ENCODE results near the gene PLGRKT.
"Not testable (repeated sequence)": the region's sequence is repeated elsewhere in the genome, so short reads cannot be mapped to it uniquely, and the experiment has no call there.

The PLGRKT gene

GRCh38 chr9:5425006-5425628, 12.6 kb downstream of the PLGRKT start:
- Histone ChIP-seq H3K9me3 (ENCODE audit: control insufficient read depth, insufficient read depth, low read length) (no peaks in the 10 kb centered on the region), H3K4me3 (ENCODE audit: low read depth, low read length) (no peak overlapping the region), H3K9ac (ENCODE audit: low read depth, low read length) (no peak overlapping the region), H3K36me3 (ENCODE audit: control insufficient read depth, insufficient read depth, low read length) (peaks cover 3% of the 10 kb centered on the region), H3K27me3 (ENCODE audit: control insufficient read depth, insufficient read depth, low read length) (no peaks in the 10 kb centered on the region), H3K4me1 (ENCODE audit: control insufficient read depth, insufficient read depth, low read length) (no peaks in the 10 kb centered on the region)

DNA sequence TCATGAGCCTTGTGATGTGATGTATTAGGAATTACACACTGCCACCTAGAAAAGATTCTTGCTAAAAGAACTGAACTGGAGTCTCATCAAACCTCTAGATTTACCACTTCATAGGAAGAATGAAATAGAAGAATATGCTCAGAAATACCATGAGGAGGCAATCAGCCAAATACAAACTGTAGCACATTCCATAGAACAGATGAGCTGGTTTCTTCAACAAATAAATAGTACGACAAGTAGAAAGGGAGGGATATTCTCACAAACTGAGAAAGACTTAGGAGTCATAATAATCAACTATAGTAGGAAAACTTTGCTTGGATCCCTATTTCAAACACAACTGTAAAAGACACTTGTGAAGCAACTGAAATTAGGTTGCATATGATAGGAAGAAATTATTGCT, 15.4 kb downstream of the PLGRKT start:
- H3K27me3 ChIP-seq (ENCODE audit: control insufficient read depth, insufficient read depth, low read length) = no peaks in the 10 kb centered on the region
- no peaks in the 10 kb centered on the region for H3K9me3 ChIP-seq (ENCODE audit: control insufficient read depth, insufficient read depth, low read length)
- no peak overlapping the region for H3K4me3 ChIP-seq (ENCODE audit: low read depth, low read length)
- peaks cover 1% of the 10 kb centered on the region for H3K4me1 ChIP-seq (ENCODE audit: control insufficient read depth, insufficient read depth, low read length)
- H3K36me3 ChIP-seq (ENCODE audit: control insufficient read depth, insufficient read depth, low read length) = no peaks in the 10 kb centered on the region
- H3K9ac ChIP-seq (ENCODE audit: low read depth, low read length) = no peak overlapping the region

DNA sequence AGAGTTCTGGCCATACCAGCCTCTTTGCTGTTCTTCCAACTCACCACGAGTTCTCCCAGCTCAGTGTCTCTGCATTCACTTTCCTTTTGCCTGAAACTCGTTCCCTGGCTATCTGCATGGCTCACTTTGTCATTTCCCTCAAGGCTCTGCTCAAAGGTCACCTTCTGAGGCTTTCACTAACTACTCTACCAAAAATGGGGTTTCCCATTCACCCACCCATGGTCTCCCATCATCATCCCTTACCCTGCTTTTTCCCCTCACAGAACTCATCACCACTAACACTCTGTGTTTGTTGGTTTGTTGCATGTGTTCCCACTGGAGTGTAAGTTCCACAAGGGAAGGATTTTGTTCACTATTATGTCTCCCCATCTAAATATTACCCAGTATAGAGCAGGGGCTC, 16.6 kb downstream of the PLGRKT start:
- no peaks in the 10 kb centered on the region for H3K36me3 ChIP-seq (ENCODE audit: control insufficient read depth, insufficient read depth, low read length)
- no peaks in the 10 kb centered on the region for H3K9me3 ChIP-seq (ENCODE audit: control insufficient read depth, insufficient read depth, low read length)
- H3K4me1 ChIP-seq (ENCODE audit: control insufficient read depth, insufficient read depth, low read length) = peaks cover 9% of the 10 kb centered on the region

DNA sequence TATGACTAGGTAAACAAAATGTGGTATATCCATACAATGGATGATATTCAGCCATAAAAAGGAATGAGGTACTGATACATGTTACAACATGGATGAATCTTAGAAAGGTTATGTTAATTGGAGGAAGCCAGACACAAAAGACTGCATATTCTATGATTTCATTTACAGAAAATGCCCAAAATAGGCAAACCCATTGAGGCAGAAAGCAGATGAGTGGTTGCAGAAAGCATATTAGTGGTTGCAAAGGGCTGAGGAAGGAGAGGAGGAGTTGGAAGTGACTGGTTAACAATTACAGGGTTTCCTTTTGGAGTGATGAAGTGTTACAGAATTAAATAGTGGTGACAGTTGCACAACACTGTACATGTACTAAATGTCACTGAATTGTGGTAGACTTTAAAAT, 17.7 kb downstream of the PLGRKT start:
- Histone ChIP-seq H3K27me3 (ENCODE audit: control insufficient read depth, insufficient read depth, low read length) (no peaks in the 10 kb centered on the region), H3K9me3 (ENCODE audit: control insufficient read depth, insufficient read depth, low read length) (no peaks in the 10 kb centered on the region), H3K9ac (ENCODE audit: low read depth, low read length) (no peak overlapping the region), H3K36me3 (ENCODE audit: control insufficient read depth, insufficient read depth, low read length) (no peaks in the 10 kb centered on the region), H3K4me1 (ENCODE audit: control insufficient read depth, insufficient read depth, low read length) (peaks cover 9% of the 10 kb centered on the region), H3K4me3 (ENCODE audit: low read depth, low read length) (no peak overlapping the region)

More for the DNA sequence above, 16.6 kb downstream of the PLGRKT start:
- Histone ChIP-seq H3K4me3 (ENCODE audit: low read depth, low read length) (no peak overlapping the region), H3K9ac (ENCODE audit: low read depth, low read length) (no peak overlapping the region), H3K27me3 (ENCODE audit: control insufficient read depth, insufficient read depth, low read length) (no peaks in the 10 kb centered on the region)

DNA sequence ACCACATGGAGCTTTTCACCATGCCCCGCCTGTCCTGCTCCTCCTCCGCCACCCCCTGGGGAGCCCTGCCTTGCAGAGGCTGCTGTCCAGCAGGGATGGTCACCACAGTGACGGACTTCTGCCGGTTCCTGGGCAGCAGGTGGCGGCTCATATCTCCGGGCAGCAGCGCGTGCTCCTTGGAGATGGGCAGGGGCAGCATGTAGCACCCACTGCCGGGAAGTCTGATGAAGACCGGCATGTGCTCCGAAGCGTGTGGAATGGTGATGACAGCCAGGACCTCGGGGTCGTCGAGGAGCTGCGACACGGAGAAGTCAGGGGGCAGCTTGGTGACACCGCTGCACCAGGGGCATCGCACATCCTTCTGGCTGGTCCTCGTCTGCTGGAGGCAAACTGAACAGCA, 19.2 kb downstream of the PLGRKT start:
- Histone ChIP-seq H3K27me3 (ENCODE audit: control insufficient read depth, insufficient read depth, low read length) (no peaks in the 10 kb centered on the region), H3K9me3 (ENCODE audit: control insufficient read depth, insufficient read depth, low read length) (no peaks in the 10 kb centered on the region), H3K36me3 (ENCODE audit: control insufficient read depth, insufficient read depth, low read length) (no peaks in the 10 kb centered on the region), H3K4me3 (ENCODE audit: low read depth, low read length) (no peak overlapping the region), H3K4me1 (ENCODE audit: control insufficient read depth, insufficient read depth, low read length) (peaks cover 9% of the 10 kb centered on the region), H3K9ac (ENCODE audit: low read depth, low read length) (no peak overlapping the region)

DNA sequence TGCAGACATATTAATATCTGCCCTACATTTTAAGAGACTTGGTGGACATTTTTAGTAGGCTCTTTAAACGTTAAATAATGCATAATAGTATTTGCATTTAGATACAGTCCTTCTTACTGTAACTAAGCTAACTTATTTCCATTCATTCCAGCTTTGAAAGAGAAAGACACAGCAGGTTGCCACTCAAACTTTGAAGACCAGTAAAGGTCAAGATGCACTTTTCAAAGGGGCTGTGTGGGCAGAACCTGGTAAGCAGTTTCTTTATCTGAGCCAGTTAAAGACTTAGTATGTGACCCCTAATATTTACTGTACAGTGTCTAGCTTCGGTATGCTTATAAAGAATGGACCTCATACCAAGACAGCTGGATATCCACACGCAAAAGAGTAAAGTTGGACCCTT, 20.8 kb downstream of the PLGRKT start:
- Histone ChIP-seq H3K9me3 (ENCODE audit: control insufficient read depth, insufficient read depth, low read length) (no peaks in the 10 kb centered on the region), H3K4me1 (ENCODE audit: control insufficient read depth, insufficient read depth, low read length) (peaks cover 9% of the 10 kb centered on the region), H3K9ac (ENCODE audit: low read depth, low read length) (no peak overlapping the region), H3K36me3 (ENCODE audit: control insufficient read depth, insufficient read depth, low read length) (no peaks in the 10 kb centered on the region), H3K4me3 (ENCODE audit: low read depth, low read length) (no peak overlapping the region), H3K27me3 (ENCODE audit: control insufficient read depth, insufficient read depth, low read length) (no peaks in the 10 kb centered on the region)

- H3K4me1 ChIP-seq (ENCODE audit: control insufficient read depth, insufficient read depth, low read length) = no peaks in the 10 kb centered on the region
- no peak overlapping the region for H3K9ac ChIP-seq (ENCODE audit: low read depth, low read length)
- H3K4me3 ChIP-seq (ENCODE audit: low read depth, low read length) = no peak overlapping the region
- no peaks in the 10 kb centered on the region for H3K27me3 ChIP-seq (ENCODE audit: control insufficient read depth, insufficient read depth, low read length)
- peaks cover 8% of the 10 kb centered on the region for H3K9me3 ChIP-seq (ENCODE audit: control insufficient read depth, insufficient read depth, low read length)
- no peaks in the 10 kb centered on the region for H3K36me3 ChIP-seq (ENCODE audit: control insufficient read depth, insufficient read depth, low read length)
These were observed 29.1 kb downstream of the PLGRKT start for GRCh38 chr9:5408596-5408995.

- no peaks in the 10 kb centered on the region for H3K36me3 ChIP-seq (ENCODE audit: control insufficient read depth, insufficient read depth, low read length)
- H3K9me3 ChIP-seq (ENCODE audit: control insufficient read depth, insufficient read depth, low read length) = no peaks in the 10 kb centered on the region
- H3K27me3 ChIP-seq (ENCODE audit: control insufficient read depth, insufficient read depth, low read length) = no peaks in the 10 kb centered on the region
- H3K9ac ChIP-seq (ENCODE audit: low read depth, low read length) = no peak overlapping the region
- no peaks in the 10 kb centered on the region for H3K4me1 ChIP-seq (ENCODE audit: control insufficient read depth, insufficient read depth, low read length)
- H3K4me3 ChIP-seq (ENCODE audit: low read depth, low read length) = no peak overlapping the region
These were observed 35.5 kb downstream of the PLGRKT start for GRCh38 chr9:5402217-5402616.

DNA sequence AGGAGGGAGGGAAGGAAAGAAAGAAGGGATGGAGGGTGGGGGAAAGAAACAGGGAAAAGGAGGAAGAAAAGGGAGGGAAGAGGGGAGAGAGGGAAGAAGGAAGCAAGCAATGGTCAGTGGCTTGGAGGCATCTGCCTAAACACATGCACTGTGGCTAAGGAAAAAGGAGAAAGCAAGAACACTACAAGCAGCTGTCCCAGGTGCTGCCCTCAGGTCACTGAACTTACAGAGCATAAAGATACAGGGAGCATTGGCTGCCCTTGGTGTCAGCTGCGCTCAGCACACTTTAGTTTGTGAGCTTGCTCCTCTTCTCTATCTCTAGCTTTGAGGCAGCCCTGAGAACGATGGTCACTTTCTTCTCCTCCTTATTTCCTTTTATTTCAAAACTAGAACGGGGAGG, 40.2 kb downstream of the PLGRKT start:
- H3K9me3 ChIP-seq (ENCODE audit: control insufficient read depth, insufficient read depth, low read length); H3K27me3 ChIP-seq (ENCODE audit: control insufficient read depth, insufficient read depth, low read length); H3K36me3 ChIP-seq (ENCODE audit: control insufficient read depth, insufficient read depth, low read length); H3K4me1 ChIP-seq (ENCODE audit: control insufficient read depth, insufficient read depth, low read length); H3K9ac ChIP-seq (ENCODE audit: low read depth, low read length); H3K4me3 ChIP-seq (ENCODE audit: low read depth, low read length): not testable (repeated sequence)

DNA sequence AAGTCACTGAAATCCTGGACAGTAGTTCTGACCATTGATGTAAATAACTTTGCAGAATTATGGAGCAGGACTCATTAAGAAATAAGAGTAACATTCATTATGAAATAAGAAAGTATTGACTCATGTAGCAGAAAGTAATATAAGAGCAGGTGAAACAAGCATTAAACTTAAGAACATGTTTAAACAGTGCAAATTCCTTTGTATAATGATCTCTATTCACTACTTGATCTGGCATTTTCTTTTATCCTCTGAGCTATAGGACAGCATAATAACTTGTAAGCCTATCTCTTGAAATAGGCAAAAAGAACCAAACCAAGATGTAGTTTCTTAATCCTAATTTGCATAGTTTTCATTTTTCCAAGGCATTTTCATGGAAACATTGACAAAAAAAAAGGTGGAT, 42.3 kb downstream of the PLGRKT start:
- no peak overlapping the region for H3K4me3 ChIP-seq (ENCODE audit: low read depth, low read length)
- no peaks in the 10 kb centered on the region for H3K9me3 ChIP-seq (ENCODE audit: control insufficient read depth, insufficient read depth, low read length)
- H3K4me1 ChIP-seq (ENCODE audit: control insufficient read depth, insufficient read depth, low read length) = no peaks in the 10 kb centered on the region
- H3K9ac ChIP-seq (ENCODE audit: low read depth, low read length) = no peak overlapping the region
- no peaks in the 10 kb centered on the region for H3K27me3 ChIP-seq (ENCODE audit: control insufficient read depth, insufficient read depth, low read length)
- no peaks in the 10 kb centered on the region for H3K36me3 ChIP-seq (ENCODE audit: control insufficient read depth, insufficient read depth, low read length)

GRCh38 chr9:5393976-5394375, 43.7 kb downstream of the PLGRKT start:
- H3K4me1 ChIP-seq (ENCODE audit: control insufficient read depth, insufficient read depth, low read length); H3K36me3 ChIP-seq (ENCODE audit: control insufficient read depth, insufficient read depth, low read length); H3K9me3 ChIP-seq (ENCODE audit: control insufficient read depth, insufficient read depth, low read length); H3K9ac ChIP-seq (ENCODE audit: low read depth, low read length); H3K27me3 ChIP-seq (ENCODE audit: control insufficient read depth, insufficient read depth, low read length); H3K4me3 ChIP-seq (ENCODE audit: low read depth, low read length): not testable (repeated sequence)

DNA sequence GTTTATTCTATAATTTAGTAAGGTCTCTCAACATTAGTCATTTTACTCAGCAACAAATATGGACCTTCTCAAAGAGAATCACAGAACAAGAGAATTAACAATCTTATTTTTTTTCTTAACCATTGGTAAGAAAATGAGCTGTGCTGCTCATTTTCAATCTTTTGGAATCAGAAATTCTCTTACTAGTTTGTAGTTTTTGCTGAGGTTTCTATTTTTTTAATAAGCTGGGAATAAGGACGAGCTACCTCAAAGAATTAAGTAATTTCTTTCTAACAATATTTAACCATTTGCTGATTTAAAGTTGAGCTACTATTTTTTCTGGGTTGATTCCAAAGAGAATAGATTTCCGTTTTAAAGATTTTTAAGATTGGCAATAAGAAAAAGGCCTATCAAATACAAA, 44.2 kb downstream of the PLGRKT start:
- no peaks in the 10 kb centered on the region for H3K9me3 ChIP-seq (ENCODE audit: control insufficient read depth, insufficient read depth, low read length)
- no peaks in the 10 kb centered on the region for H3K4me1 ChIP-seq (ENCODE audit: control insufficient read depth, insufficient read depth, low read length)
- no peak overlapping the region for H3K9ac ChIP-seq (ENCODE audit: low read depth, low read length)
- H3K4me3 ChIP-seq (ENCODE audit: low read depth, low read length) = no peak overlapping the region
- no peaks in the 10 kb centered on the region for H3K27me3 ChIP-seq (ENCODE audit: control insufficient read depth, insufficient read depth, low read length)
- H3K36me3 ChIP-seq (ENCODE audit: control insufficient read depth, insufficient read depth, low read length) = no peaks in the 10 kb centered on the region

Measured in iPS-15b (cell line).